ENCODE results near the gene SULT4A1. TPM values are rescaled to one million over a fixed set of nuclear protein-coding genes. Genes with fewer than 3 reads are reported as not detected.

The SULT4A1 gene
- total RNA-seq, 2 donors from 2014 or later: not detected

GRCh38 chr22:43862882-43863202 is 529 bp upstream of the SULT4A1 start:
- no peak overlapping the region for H3K27ac ChIP-seq
- H3K36me3 ChIP-seq: no peaks in the 10 kb centered on the region
- DNase-seq (ENCODE audit: low spot score): no peak
- TF ChIP-seq CTCF (IDR thresholded peaks at IDR 0.05): no peak
- no peaks in the 10 kb centered on the region for H3K27me3 ChIP-seq (replicated peaks; ENCODE audit: insufficient read depth)
- no peaks in the 10 kb centered on the region for H3K9me3 ChIP-seq
- no peak overlapping the region for H3K4me3 ChIP-seq
- no peak for ATAC-seq (ENCODE audit: insufficient number of reproducible peaks, low FRiP score, low read depth)
- no peaks in the 10 kb centered on the region for H3K4me1 ChIP-seq (ENCODE audit: control insufficient read depth in 1 of 2, low read depth in 2 of 2)

GRCh38 chr22:43861529-43861928 is 784 bp downstream of the SULT4A1 start:
- no peaks in the 10 kb centered on the region for H3K4me1 ChIP-seq (ENCODE audit: control insufficient read depth in 1 of 2, low read depth in 2 of 2)
- no peak overlapping the region for H3K4me3 ChIP-seq
- no peaks in the 10 kb centered on the region for H3K9me3 ChIP-seq
- no peaks in the 10 kb centered on the region for H3K27me3 ChIP-seq (replicated peaks; ENCODE audit: insufficient read depth)
- H3K36me3 ChIP-seq: no peaks in the 10 kb centered on the region
- no peak for ATAC-seq (ENCODE audit: insufficient number of reproducible peaks, low FRiP score, low read depth)
- TF ChIP-seq CTCF (IDR thresholded peaks at IDR 0.05): no peak
- H3K27ac ChIP-seq: no peak overlapping the region
- DNase-seq (ENCODE audit: low spot score): no peak

- Histone ChIP-seq H3K9me3 (no peaks in the 10 kb centered on the region), H3K4me3 (no peak overlapping the region), H3K36me3 (no peaks in the 10 kb centered on the region), H3K27ac (no peak overlapping the region), H3K4me1 (ENCODE audit: control insufficient read depth in 1 of 2, low read depth in 2 of 2) (no peaks in the 10 kb centered on the region), H3K27me3 (replicated peaks; ENCODE audit: insufficient read depth) (no peaks in the 10 kb centered on the region)
- no peak for TF ChIP-seq CTCF (IDR thresholded peaks at IDR 0.05)
- DNase-seq (ENCODE audit: low spot score) (no peak), ATAC-seq (ENCODE audit: insufficient number of reproducible peaks, low FRiP score, low read depth) (no peak)
Measured at GRCh38 chr22:43860831-43861230, 1.5 kb downstream of the SULT4A1 start.

- ATAC-seq (ENCODE audit: insufficient number of reproducible peaks, low FRiP score, low read depth) (no peak), DNase-seq (ENCODE audit: low spot score) (no peak)
- Histone ChIP-seq H3K4me1 (ENCODE audit: control insufficient read depth in 1 of 2, low read depth in 2 of 2) (no peaks in the 10 kb centered on the region), H3K9me3 (no peaks in the 10 kb centered on the region), H3K4me3 (no peak overlapping the region), H3K36me3 (no peaks in the 10 kb centered on the region), H3K27me3 (replicated peaks; ENCODE audit: insufficient read depth) (no peaks in the 10 kb centered on the region), H3K27ac (no peak overlapping the region)
- TF ChIP-seq CTCF (IDR thresholded peaks at IDR 0.05): no peak
Measured at GRCh38 chr22:43860126-43860525, 2.2 kb downstream of the SULT4A1 start.

- Histone ChIP-seq H3K4me3 (no peak overlapping the region), H3K27ac (no peak overlapping the region), H3K4me1 (ENCODE audit: control insufficient read depth in 1 of 2, low read depth in 2 of 2) (no peaks in the 10 kb centered on the region), H3K36me3 (no peaks in the 10 kb centered on the region), H3K27me3 (replicated peaks; ENCODE audit: insufficient read depth) (no peaks in the 10 kb centered on the region), H3K9me3 (no peaks in the 10 kb centered on the region)
- DNase-seq (ENCODE audit: low spot score) (no peak), ATAC-seq (ENCODE audit: insufficient number of reproducible peaks, low FRiP score, low read depth) (no peak)
- TF ChIP-seq CTCF (IDR thresholded peaks at IDR 0.05): no peak
Measured at GRCh38 chr22:43859621-43860020, 2.7 kb downstream of the SULT4A1 start.
